ENCODE data around the gene BMP5. TPM values are rescaled to one million over a fixed set of nuclear protein-coding genes. Genes with fewer than 3 reads are reported as not detected.
"Not testable (repeated sequence)": the region's sequence is repeated elsewhere in the genome, so short reads cannot be mapped to it uniquely, and the experiment has no call there.

The BMP5 gene
- total RNA-seq = 3.3 TPM

- DNase-seq (ENCODE audit: low spot score in 2 of 2) = no peak
- no peak for FAIRE-seq
Measured at GRCh38 chr6:55875400-55875799, at the start of gene BMP5. Gene BMP5 (minus strand): TSS chr6:55875590. CDS start chr6:55874865, 725 bp downstream.

DNA sequence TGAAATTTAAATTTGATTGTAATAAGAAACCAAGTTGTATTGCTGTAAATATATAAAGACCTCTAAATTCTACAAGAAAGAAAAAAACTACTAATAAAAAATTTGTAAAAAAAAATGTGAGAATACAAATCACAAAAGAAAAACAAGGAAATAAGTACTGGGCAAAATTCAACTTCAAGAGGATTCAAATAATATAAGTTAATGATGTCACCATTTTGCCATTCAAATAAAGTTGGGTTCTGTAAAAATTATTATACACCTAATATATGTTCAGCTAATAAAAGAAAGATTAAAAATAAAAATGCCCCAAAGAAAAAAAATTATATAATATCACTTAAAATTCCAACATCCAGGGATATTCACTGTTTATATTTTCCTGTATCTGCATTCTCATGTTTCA is 47.0 kb upstream of the BMP5 start:
- DNase-seq (ENCODE audit: low spot score in 2 of 2) = no peak
- peak; percentile 83 for FAIRE-seq

- FAIRE-seq (no peak), DNase-seq (ENCODE audit: low spot score in 2 of 2) (no peak)
Measured at GRCh38 chr6:55919716-55920308, 44.4 kb upstream of the BMP5 start.

GRCh38 chr6:55918639-55919038 is 43.2 kb upstream of the BMP5 start:
- DNase-seq (ENCODE audit: low spot score in 2 of 2) (no peak), FAIRE-seq (no peak)

DNA sequence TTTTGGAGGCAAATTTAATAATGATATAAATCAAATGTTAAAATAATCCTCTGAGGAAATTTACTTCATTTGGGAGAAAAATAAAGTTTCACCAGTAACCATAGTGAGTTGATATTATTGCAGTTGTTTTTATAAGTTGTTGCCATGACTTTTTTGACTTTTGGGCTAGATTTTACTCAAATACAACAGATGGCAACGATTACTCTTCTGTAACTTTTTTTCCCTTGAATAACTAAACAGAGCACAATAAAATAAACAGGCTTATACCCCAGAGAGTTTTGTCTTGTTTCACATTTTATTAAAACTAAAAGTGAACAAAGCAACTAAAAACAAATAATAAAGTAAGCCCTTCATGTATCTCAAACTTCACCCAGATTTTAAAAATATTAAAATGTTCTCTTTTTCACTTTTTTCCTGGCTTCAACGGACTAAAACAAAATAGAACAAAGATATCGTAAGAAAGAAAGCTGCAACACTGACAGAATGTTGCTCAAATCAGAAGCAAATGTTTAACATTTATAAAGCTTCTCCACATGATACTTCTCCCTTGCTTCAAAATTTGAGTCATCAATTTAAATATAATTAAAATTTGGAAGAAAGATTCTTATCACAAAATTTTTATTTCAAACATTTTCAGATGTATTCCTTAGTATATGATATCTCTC is 42.5 kb upstream of the BMP5 start:
- DNase-seq (ENCODE audit: low spot score in 2 of 2) = no peak
- peak; percentile 39 for FAIRE-seq

GRCh38 chr6:55916188-55916587 is 40.8 kb upstream of the BMP5 start:
- no peak for FAIRE-seq

GRCh38 chr6:55913228-55914195 is 38.1 kb upstream of the BMP5 start:
- FAIRE-seq = no peak

More at GRCh38 chr6:55916188-55916587, 40.8 kb upstream of the BMP5 start:
- DNase-seq (ENCODE audit: low spot score in 2 of 2) = no peak

DNA sequence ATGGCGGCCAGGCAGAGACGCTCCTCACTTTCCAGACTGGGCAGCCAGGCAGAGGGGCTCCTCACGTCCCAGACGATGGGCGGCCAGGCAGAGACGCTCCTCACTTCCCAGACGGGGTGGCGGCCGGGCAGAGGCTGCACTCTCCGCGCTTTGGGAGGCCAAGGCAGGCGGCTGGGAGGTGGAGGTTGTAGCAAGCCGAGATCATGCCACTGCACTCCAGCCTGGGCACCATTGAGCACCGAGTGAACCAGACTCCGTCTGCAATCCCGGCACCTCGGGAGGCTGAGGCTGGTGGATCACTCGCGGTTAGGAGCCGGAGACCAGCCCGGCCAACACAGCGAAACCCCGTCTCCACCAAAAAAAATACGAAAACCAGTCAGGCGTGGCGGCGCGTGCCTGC is 35.1 kb upstream of the BMP5 start:
- FAIRE-seq; DNase-seq (ENCODE audit: low spot score in 2 of 2): not testable (repeated sequence)

More at GRCh38 chr6:55913228-55914195, 38.1 kb upstream of the BMP5 start:
- no peak for DNase-seq (ENCODE audit: low spot score in 2 of 2)

DNA sequence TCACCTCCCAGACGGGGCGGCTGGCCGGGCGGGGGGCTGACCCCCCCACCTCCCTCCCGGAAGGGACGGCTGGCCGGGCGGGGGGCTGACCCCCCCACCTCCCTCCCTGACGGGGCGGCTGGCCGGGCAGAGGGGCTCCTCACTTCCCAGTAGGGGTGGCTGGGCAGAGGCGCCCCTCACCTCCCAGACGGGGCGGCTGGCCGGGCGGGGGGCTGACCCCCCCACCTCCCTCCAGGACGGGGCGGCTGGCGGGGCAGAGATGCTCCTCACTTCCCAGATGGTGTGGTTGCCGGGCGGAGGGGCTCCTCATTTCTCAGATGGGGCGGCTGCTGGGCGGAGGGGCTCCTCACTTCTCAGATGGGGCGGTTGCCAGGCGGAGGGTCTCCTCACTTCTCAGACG is 34.5 kb upstream of the BMP5 start:
- not testable (repeated sequence) for DNase-seq (ENCODE audit: low spot score in 2 of 2); FAIRE-seq

DNA sequence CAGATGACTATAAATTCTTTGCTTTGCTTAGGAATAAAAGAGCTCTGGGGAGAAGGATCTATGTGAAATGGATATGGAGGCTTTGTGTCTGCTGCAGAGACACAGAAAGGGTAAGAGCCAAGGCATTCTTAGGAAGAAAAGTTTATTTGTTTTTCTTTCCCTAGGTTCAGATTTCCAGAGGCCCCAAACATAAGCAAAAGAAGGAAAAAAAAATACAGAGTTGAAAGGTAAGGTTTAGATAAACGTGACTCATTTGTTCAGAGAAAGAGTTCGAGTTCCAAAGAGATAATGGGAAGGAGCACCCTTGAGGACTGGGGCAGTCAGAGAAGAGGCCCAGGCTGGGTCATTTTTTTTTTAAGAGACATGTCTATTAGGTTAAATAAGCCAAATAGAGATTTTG is 27.4 kb upstream of the BMP5 start:
- FAIRE-seq (no peak), DNase-seq (ENCODE audit: low spot score in 2 of 2) (no peak)

DNA sequence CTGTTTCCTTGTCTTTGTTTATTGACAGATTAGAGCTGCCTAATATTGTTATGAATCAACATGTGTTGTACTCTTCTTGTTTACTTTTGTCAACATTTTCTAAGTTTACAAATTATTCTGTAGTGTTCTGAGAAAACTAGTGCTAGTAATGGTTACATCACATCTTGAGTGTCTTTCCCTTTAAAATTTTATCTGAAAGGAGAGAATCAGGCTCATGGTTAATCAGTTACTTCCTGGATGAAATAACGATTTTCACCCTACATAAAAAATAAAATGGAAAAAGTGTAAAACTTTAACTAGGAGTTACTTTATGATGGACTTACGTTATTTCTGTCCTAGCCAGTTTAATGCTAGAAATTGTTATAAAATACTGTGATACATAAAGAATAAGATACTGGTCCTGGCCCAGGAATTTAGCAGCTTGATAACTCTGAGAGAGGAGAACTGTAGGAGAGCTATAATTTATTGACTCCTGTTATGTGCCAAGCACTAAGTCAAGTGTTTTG is 26.4 kb upstream of the BMP5 start:
- no peak for FAIRE-seq
- DNase-seq (ENCODE audit: low spot score in 2 of 2) = no peak

DNA sequence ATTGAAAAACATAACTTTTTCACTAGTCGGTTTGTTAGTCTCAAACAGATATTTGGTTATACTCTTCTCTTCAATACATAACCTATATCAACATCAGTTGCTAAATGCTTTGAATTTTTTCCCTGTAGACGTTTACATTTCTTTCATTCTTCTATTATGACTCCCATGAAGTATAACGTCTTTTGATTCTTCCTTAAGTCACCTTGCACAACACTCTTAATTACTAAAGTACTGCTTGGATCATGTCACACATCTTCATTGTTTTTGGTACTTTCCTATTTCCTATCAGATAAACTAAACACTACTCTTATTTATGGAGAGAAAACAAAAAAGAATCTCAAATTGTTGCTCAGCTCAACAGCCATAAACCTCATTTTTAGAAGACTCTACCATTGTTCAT is 23.0 kb upstream of the BMP5 start:
- DNase-seq (ENCODE audit: low spot score in 2 of 2) (no peak), FAIRE-seq (no peak)

- FAIRE-seq (no peak), DNase-seq (ENCODE audit: low spot score in 2 of 2) (no peak)
Measured at GRCh38 chr6:55897346-55897745, 22.0 kb upstream of the BMP5 start.

- FAIRE-seq (no peak), DNase-seq (ENCODE audit: low spot score in 2 of 2) (no peak)
Measured at GRCh38 chr6:55895972-55896730, 20.8 kb upstream of the BMP5 start.

GRCh38 chr6:55892749-55893357 is 17.5 kb upstream of the BMP5 start:
- no peak for DNase-seq (ENCODE audit: low spot score in 2 of 2)
- FAIRE-seq = no peak

DNA sequence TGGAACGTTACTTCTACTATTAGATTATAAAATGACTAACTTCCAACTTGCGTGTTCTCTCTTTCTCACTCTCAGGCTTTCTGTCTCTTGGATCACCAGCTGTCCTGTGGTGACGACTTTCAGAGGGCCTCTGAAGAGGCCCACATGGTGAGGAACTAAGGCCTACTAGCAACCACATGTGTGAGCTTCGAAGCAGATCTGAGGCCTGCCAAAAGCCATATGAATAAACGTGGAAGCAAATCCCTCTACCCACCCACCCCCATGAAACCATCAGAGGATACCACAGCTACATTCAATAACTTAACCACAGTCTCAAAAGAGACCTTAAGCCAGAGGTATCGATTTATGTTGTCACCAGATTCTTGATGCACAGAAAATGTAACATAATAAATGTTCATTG is 13.5 kb upstream of the BMP5 start:
- FAIRE-seq (no peak), DNase-seq (ENCODE audit: low spot score in 2 of 2) (no peak)

DNA sequence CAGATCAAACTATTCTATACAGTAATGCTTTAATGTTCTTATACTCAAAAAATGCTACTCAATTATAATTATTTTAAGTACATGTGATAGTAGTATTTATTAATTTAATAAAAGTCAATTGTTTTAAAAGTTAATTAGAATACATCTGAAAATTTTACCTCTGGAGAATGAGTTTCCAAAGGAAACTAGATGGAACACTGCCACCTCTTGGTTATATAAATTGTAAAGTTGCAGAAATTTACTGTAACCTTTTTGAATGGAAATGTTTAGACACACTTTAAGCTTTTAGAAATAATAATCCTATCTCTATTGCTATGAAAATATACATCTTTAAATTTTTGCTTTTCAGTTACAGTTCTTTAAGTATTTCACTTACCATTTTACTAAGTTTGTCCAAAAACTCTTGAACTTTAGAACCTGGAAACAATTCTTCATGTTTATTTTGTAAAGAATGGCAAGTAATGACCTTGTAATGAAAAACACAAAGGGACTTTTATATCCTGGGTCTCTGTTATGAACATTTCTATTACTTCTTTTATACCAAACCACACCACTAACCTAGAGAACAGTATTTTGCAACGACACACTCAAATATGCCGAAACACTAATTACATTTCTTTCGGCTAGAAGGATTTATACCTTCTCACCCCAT is 10.9 kb upstream of the BMP5 start:
- peak; percentile 94 for FAIRE-seq
- DNase-seq (ENCODE audit: low spot score in 2 of 2) = no peak

DNA sequence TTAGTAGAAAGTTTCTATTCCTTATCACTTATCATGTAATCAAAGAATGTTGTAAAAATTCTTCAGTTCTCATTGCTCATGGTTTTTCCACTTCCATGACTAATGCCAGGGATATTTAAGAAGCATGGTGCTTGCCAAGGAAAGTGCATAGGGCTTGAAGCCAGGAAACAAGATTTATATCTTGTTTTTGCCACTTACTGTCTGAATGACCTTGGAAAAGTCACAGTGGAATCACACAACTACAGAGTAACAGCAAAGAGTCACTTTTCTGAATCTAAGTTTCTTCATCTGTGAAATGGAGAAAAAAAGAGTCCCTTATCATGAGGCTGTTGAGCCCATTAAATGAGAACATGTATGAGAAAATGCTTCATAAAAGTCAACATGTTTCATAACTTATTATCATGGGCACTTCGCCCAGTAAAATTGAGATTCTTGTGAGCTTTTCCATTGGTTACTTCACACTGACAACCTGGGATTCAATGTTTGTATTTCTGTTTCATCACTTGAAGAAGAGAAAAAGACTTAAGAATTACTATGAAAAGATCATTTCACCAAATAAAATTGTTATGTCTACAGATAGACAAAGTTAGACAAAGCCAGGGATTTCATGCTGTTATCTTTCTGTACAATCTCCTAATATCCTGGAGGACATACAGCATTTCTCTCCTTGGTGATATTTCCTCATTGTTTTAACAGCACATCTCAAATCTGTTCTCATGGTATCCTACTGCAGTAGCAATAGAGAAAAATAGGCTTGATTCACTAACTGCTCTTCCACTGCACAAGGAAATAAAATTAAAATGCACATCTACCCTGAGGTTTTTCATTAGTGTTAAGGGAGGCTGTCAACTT is 7.6 kb upstream of the BMP5 start:
- DNase-seq (ENCODE audit: low spot score in 2 of 2) = no peak
- no peak for FAIRE-seq

Measured in frontal cortex (tissue), 4 donors.